ENCODE results near the gene RHOBTB1.

The RHOBTB1 gene

GRCh38 chr10:60920479-60920878 is 23.5 kb downstream of the RHOBTB1 start:
- H3K27ac ChIP-seq: no peak overlapping the region

GRCh38 chr10:60919551-60919950 is 24.4 kb downstream of the RHOBTB1 start:
- no peak for TF ChIP-seq CTCF (conservative IDR thresholded peaks at IDR 0.05)
- H3K27ac ChIP-seq: no peak overlapping the region

More at GRCh38 chr10:60920479-60920878, 23.5 kb downstream of the RHOBTB1 start:
- no peak for TF ChIP-seq CTCF (conservative IDR thresholded peaks at IDR 0.05)

GRCh38 chr10:60917331-60918280 is 26.4 kb downstream of the RHOBTB1 start:
- no peak for TF ChIP-seq CTCF (conservative IDR thresholded peaks at IDR 0.05)
- no peak overlapping the region for H3K27ac ChIP-seq

- TF ChIP-seq CTCF (conservative IDR thresholded peaks at IDR 0.05): no peak
- no peak overlapping the region for H3K27ac ChIP-seq
These were observed 28.0 kb downstream of the RHOBTB1 start for GRCh38 chr10:60916025-60916424.

- TF ChIP-seq CTCF (conservative IDR thresholded peaks at IDR 0.05): no peak
- H3K27ac ChIP-seq: no peak overlapping the region
These were observed 29.3 kb downstream of the RHOBTB1 start for GRCh38 chr10:60914690-60915141.

- H3K27ac ChIP-seq: no peak overlapping the region
- no peak for TF ChIP-seq CTCF (conservative IDR thresholded peaks at IDR 0.05)
These were observed 30.3 kb downstream of the RHOBTB1 start for GRCh38 chr10:60913657-60914056.

- no peak overlapping the region for H3K27ac ChIP-seq
- TF ChIP-seq CTCF (conservative IDR thresholded peaks at IDR 0.05): no peak
These were observed 30.9 kb downstream of the RHOBTB1 start for GRCh38 chr10:60913071-60913470.
